Testis (tissue), 2 donors: ENCODE data around the gene CHST12.

ENCODE experiments used
- CTCF ChIP-seq, 3 experiments: fragments of 450-650 bp in 2 of 3; fragments of 200-600 bp in 1 of 3; sonication (generic) in 1 of 3; IDR thresholded peaks; one replicate each; pipeline ENCODE4 v1.5.1; 2016 to 2019; ENCODE audit warnings: antibody characterized with exemption in 3 of 3, mild to moderate bottlenecking in 2 of 3, moderate library complexity in 1 of 3
- POLR2A ChIP-seq: fragments of 450-650 bp; IDR thresholded peaks from one replicate; pipeline ENCODE4 v1.6.1; 2017; ENCODE audit warnings: antibody characterized with exemption, mild to moderate bottlenecking, moderate library complexity

GRCh38 chr7:2412587-2413201 is 9.3 kb downstream of the CHST12 start:
- no peak for TF ChIP-seq CTCF (IDR thresholded peaks at IDR 0.05)
- TF ChIP-seq POLR2A = no peak
